HCT116 (cell line): ENCODE results near the gene BICD2. TPM values are rescaled to one million over a fixed set of nuclear protein-coding genes. Genes with fewer than 3 reads are reported as not detected.

Experiments used
- ATAC-seq: fragments of 200-7000 bp; cut with Tn5 transposase; 2 replicates; pipeline ENCODE4 v1.9.1; 2020; ENCODE audit warnings: mild to moderate bottlenecking, moderate library complexity
- BruUV-seq: library from RNA; stranded (reverse); fragments of 400-500 nt; replicated peaks from 2 replicates; lab custom pipeline; 2021; lab: Mats Ljungman, UMichigan
- CTCF ChIA-PET: fragments of 300-600 bp; sonication (Branson Sonifier 250); formaldehyde crosslinking; loops from one replicate; lab custom pipeline; 2021; ENCODE audit warnings: antibody characterized with exemption; lab: Charles Lee
- POLR2A ChIA-PET: fragments of 300-600, 350-600 bp; sonication (Branson Sonifier 250); formaldehyde crosslinking; loops from one replicate; lab custom pipeline; 2021; ENCODE audit warnings: antibody characterized with exemption; lab: Charles Lee
- RAD21 ChIA-PET, 2 experiments: fragments of 300-600 bp; sonication (Branson Sonifier 250); formaldehyde crosslinking; loops; one replicate each; lab custom pipeline; 2023; ENCODE audit warnings: low total read pairs in 2 of 2; ENCODE audit not compliant: uncharacterized antibody in 2 of 2, unreplicated experiment in 2 of 2, low non-redundant PET in 1 of 2; lab: Charles Lee
- DNase-seq: peaks from one replicate; pipeline ENCODE4 v3.0.0-alpha.2; 2010; ENCODE audit warnings: low read depth, low spot score
- H2AFZ ChIP-seq: fragments of 200-600 bp; shearing (Covaris generic), sonication (generic); 2 replicates; pipeline ENCODE4 v1.6.1; 2017; ENCODE audit warnings: low read depth, mixed run types, mixed read lengths, antibody characterized with exemption, low read length; ENCODE audit not compliant: poor library complexity, severe bottlenecking
- H3K27ac ChIP-seq: 2 replicates; pipeline ENCODE4 v1.5.1; 2012; ENCODE audit warnings: low read depth, low read length
- H3K27me3 ChIP-seq: fragments of 200-600 bp; sonication (generic); 2 replicates; pipeline ENCODE4 v1.6.1; 2016; ENCODE audit warnings: mixed run types, low read length, mixed read lengths; ENCODE audit not compliant: insufficient read depth
- H3K36me3 ChIP-seq, 2 experiments: fragments of 200-500 bp in 1 of 2; fragments of 200-600 bp in 1 of 2; sonication (Bioruptor generic) in 1 of 2; sonication (generic) in 1 of 2; 2 replicates each; pipeline versions ENCODE4 v1.5.1 to v1.6.1; 2014 to 2016; ENCODE audit warnings: low read length in 2 of 2, inconsistent platforms in 1 of 2, mixed read lengths in 1 of 2, mixed run types in 1 of 2; ENCODE audit not compliant: insufficient read depth in 2 of 2, control insufficient read depth in 1 of 2
- H3K4me1 ChIP-seq, 2 experiments: fragments of 200-600 bp in 1 of 2; sonication (generic) in 1 of 2; 2 replicates each; pipeline versions ENCODE4 v1.5.1 to v1.6.1; 2012 to 2017; ENCODE audit warnings: low read length in 2 of 2, inconsistent platforms in 1 of 2, mild to moderate bottlenecking in 1 of 2, mixed read lengths in 1 of 2, mixed run types in 1 of 2, moderate library complexity in 1 of 2; ENCODE audit not compliant: insufficient read depth in 2 of 2, control insufficient read depth in 1 of 2
- H3K4me2 ChIP-seq: fragments of 200-600 bp; sonication (generic); 2 replicates; pipeline ENCODE4 v1.6.1; 2017; ENCODE audit warnings: mixed run types, low read length, mixed read lengths
- H3K4me3 ChIP-seq, 2 experiments: fragments of 200-600 bp in 1 of 2; sonication (generic) in 1 of 2; replicated peaks in 1 of 2; 2 replicates each; pipeline ENCODE4 v1.5.1; 2011 to 2016; ENCODE audit warnings: low read length in 2 of 2, control low read depth in 1 of 2, low read depth in 1 of 2, mild to moderate bottlenecking in 1 of 2, mixed read lengths in 1 of 2, mixed run types in 1 of 2
- H3K79me2 ChIP-seq: fragments of 200-600 bp; sonication (generic); 2 replicates; pipeline ENCODE4 v1.6.1; 2017; ENCODE audit warnings: mild to moderate bottlenecking, mixed run types, low read length, moderate library complexity, mixed read lengths; ENCODE audit not compliant: insufficient read depth
- H3K9ac ChIP-seq: fragments of 200-600 bp; sonication (generic); 2 replicates; pipeline ENCODE4 v1.6.1; 2016; ENCODE audit warnings: low read length, mixed read lengths
- H3K9me2 ChIP-seq: fragments of 200-600 bp; sonication (generic), shearing (Covaris generic); 2 replicates; pipeline ENCODE4 v1.6.1; 2017; ENCODE audit warnings: mixed run types, mild to moderate bottlenecking, moderate library complexity; ENCODE audit not compliant: insufficient read depth
- H3K9me3 ChIP-seq, 2 experiments: fragments of 200-500 bp in 1 of 2; fragments of 200-600 bp in 1 of 2; sonication (Bioruptor generic) in 1 of 2; sonication (generic) in 1 of 2; 2 replicates each; pipeline ENCODE4 v1.6.1; 2014 to 2017; ENCODE audit warnings: low read length in 2 of 2, mixed read lengths in 2 of 2, inconsistent platforms in 1 of 2, low read depth in 1 of 2, mild to moderate bottlenecking in 1 of 2, mixed run types in 1 of 2, moderate library complexity in 1 of 2; ENCODE audit not compliant: control insufficient read depth in 1 of 2, insufficient read depth in 1 of 2
- H4K20me1 ChIP-seq: fragments of 200-600 bp; sonication (generic), shearing (Covaris generic); 2 replicates; pipeline ENCODE4 v1.6.1; 2017; ENCODE audit warnings: mixed run types, mild to moderate bottlenecking, moderate library complexity; ENCODE audit not compliant: insufficient read depth
- ATF3 ChIP-seq: IDR thresholded peaks from 2 replicates; pipeline ENCODE4 v1.6.1; 2012
- CBX3 ChIP-seq: IDR thresholded peaks from 2 replicates; pipeline ENCODE4 v1.6.1; 2012; ENCODE audit warnings: low read depth
- CEBPB ChIP-seq: IDR thresholded peaks from 2 replicates; pipeline ENCODE4 v1.6.1; 2012; ENCODE audit warnings: low read depth
- CTCF ChIP-seq, 3 experiments: fragments of 200-600 bp in 1 of 3; sonication (generic) in 1 of 3; IDR thresholded peaks in 2 of 3; conservative IDR thresholded peaks in 1 of 3; 2 replicates each; pipeline ENCODE4 v1.5.1; 2012 to 2017; ENCODE audit warnings: low read depth in 2 of 3, low read length in 2 of 3, antibody characterized with exemption in 1 of 3, borderline replicate concordance in 1 of 3, control low read depth in 1 of 3, mild to moderate bottlenecking in 1 of 3, mixed read lengths in 1 of 3, mixed run types in 1 of 3, moderate library complexity in 1 of 3; ENCODE audit not compliant: insufficient read depth in 1 of 3
- EGR1 ChIP-seq: IDR thresholded peaks from 2 replicates; pipeline ENCODE4 v1.6.1; 2012; ENCODE audit warnings: low read depth
- ELF1 ChIP-seq: IDR thresholded peaks from 2 replicates; pipeline ENCODE4 v1.6.1; 2012; ENCODE audit warnings: low read depth, borderline replicate concordance
- EZH2 ChIP-seq: fragments of 200-600 bp; sonication (generic); IDR thresholded peaks from 2 replicates; pipeline ENCODE4 v1.6.1; 2017; ENCODE audit warnings: antibody characterized with exemption, mixed run types
- EZH2phosphoT487 ChIP-seq: fragments of 200-600 bp; IDR thresholded peaks from 2 replicates; pipeline ENCODE4 v1.6.1; 2018; ENCODE audit warnings: antibody characterized with exemption, borderline replicate concordance
- FOSL1 ChIP-seq: IDR thresholded peaks from 2 replicates; pipeline ENCODE4 v1.6.1; 2012; ENCODE audit warnings: low read depth
- JUND ChIP-seq: IDR thresholded peaks from 2 replicates; pipeline ENCODE4 v1.6.1; 2012
- MAX ChIP-seq: IDR thresholded peaks from 2 replicates; pipeline ENCODE4 v1.6.1; 2012
- POLR2A ChIP-seq: IDR thresholded peaks from 2 replicates; pipeline ENCODE4 v1.7.0; 2011; ENCODE audit warnings: borderline replicate concordance; ENCODE audit not compliant: insufficient read depth, insufficient read length; ENCODE audit errors: extremely low read depth
- POLR2AphosphoS5 ChIP-seq: IDR thresholded peaks from 2 replicates; pipeline ENCODE4 v1.6.1; 2011; ENCODE audit warnings: mild to moderate bottlenecking, low read depth, low read length, moderate library complexity
- RAD21 ChIP-seq: IDR thresholded peaks from 2 replicates; pipeline ENCODE4 v1.6.1; 2012; ENCODE audit warnings: low read depth, mild to moderate bottlenecking
- REST ChIP-seq: IDR thresholded peaks from 2 replicates; pipeline ENCODE4 v1.6.1; 2012; ENCODE audit warnings: low read depth
- SIN3A ChIP-seq: IDR thresholded peaks from 2 replicates; pipeline ENCODE4 v1.6.1; 2012; ENCODE audit warnings: low read depth
- SP1 ChIP-seq: IDR thresholded peaks from 2 replicates; pipeline ENCODE4 v1.6.1; 2012; ENCODE audit warnings: low read depth
- TCF7L2 ChIP-seq: IDR thresholded peaks from 2 replicates; pipeline ENCODE4 v1.7.0; 2011; ENCODE audit warnings: borderline replicate concordance, inconsistent platforms; ENCODE audit not compliant: insufficient read depth, insufficient read length; ENCODE audit errors: extremely low read depth
- ZBTB33 ChIP-seq: IDR thresholded peaks from 2 replicates; pipeline ENCODE4 v1.6.1; 2011; ENCODE audit warnings: mild to moderate bottlenecking, low read length, moderate library complexity; ENCODE audit not compliant: insufficient replicate concordance; ENCODE audit errors: extremely low read depth
- ZFX ChIP-seq: fragments of 450-650 bp; IDR thresholded peaks from 2 replicates; pipeline ENCODE4 v1.6.1; 2017
- intact Hi-C: fragments of 100-400 bp; cut with micrococcal nuclease; formaldehyde crosslinking; loops from 2 replicates; pipeline ENCODE4 v1.10.0; 2022
- total RNA-seq: library from RNA; stranded (reverse); gene quantifications from one replicate; pipeline ENCODE4 v1.2.1, GENCODE V29; 2021; ENCODE audit not compliant: unreplicated experiment

Gene BICD2
- total RNA-seq, 1 experiment from 2014 or later = 23.4 TPM

- peak; percentile 43 for ATAC-seq
- Histone ChIP-seq H3K4me1 (peaks cover 11 to 24% of the 10 kb centered on the region in 2 experiments; a peak in 3 of 4 replicates), H3K36me3 (peaks cover 3 to 11% of the 10 kb centered on the region in 2 experiments; a peak in 1 of 4 replicates), H3K4me3 (peak overlapping the region; percentile 72 to 90), H3K9ac (peak overlapping the region; percentile 83), H3K9me3 (no peaks in the 10 kb centered on the region), H3K79me2 (peaks cover 74% of the 10 kb centered on the region), H3K27ac (peak overlapping the region; percentile 87), H3K27me3 (no peaks in the 10 kb centered on the region), H3K9me2 (no peaks in the 10 kb centered on the region), H2AFZ (no peak overlapping the region), H4K20me1 (no peaks in the 10 kb centered on the region), H3K4me2 (peak overlapping the region; percentile 91)
- no peak for DNase-seq
- BruUV-seq = TSS peak; percentile 51
- intact Hi-C loops = no loop called here
- ChIA-PET POLR2A (no interaction called here), CTCF (no interaction called here), RAD21 (no interaction called here)
- no peak for TF ChIP-seq CEBPB
- TF ChIP-seq EZH2 = no peak
- TF ChIP-seq ATF3 = no peak
- TF ChIP-seq EGR1 = peak; percentile 26; the same call in 1 of the 2 replicates
- no peak for TF ChIP-seq ZFX
- TF ChIP-seq POLR2A = no peak
- no peak for TF ChIP-seq REST
- no peak for TF ChIP-seq ELF1
- no peak for TF ChIP-seq TCF7L2
- TF ChIP-seq POLR2AphosphoS5 = 0 out of 2 replicates have a peak, but pooled peaks have one; percentile 31
- no peak for TF ChIP-seq FOSL1
- no peak for TF ChIP-seq ZBTB33
- no peak for TF ChIP-seq CTCF (IDR thresholded peaks at IDR 0.05 in 2 of 3, conservative IDR thresholded peaks at IDR 0.05 in 1 of 3; ENCODE audit: borderline replicate concordance in 1 of 3, insufficient read depth in 1 of 3, low read depth in 2 of 3, low read length in 2 of 3)
- TF ChIP-seq JUND = no peak
- peak; percentile 47 for TF ChIP-seq MAX
- TF ChIP-seq EZH2phosphoT487 = no peak
- TF ChIP-seq RAD21 = no peak
- no peak for TF ChIP-seq SP1
- no peak for TF ChIP-seq CBX3
- TF ChIP-seq SIN3A = peak; percentile 59
These were observed 95.7 kb downstream of the BICD2 start for GRCh38 chr9:92668746-92669526.
